GM12865 (cell line): ENCODE measurements around the gene IER2.
A peak's percentile ranks its signal among the peaks of the same experiment; 100 is the strongest.

Experiments used
- DNase-seq: peaks from one replicate; pipeline ENCODE4 v3.0.0; 2010; ENCODE audit warnings: low read depth
- H3K4me3 ChIP-seq: 2 replicates; pipeline ENCODE4 v1.5.1; 2011; ENCODE audit warnings: mild to moderate bottlenecking, low read depth, low read length, control low read depth
- CTCF ChIP-seq: IDR thresholded peaks from 2 replicates; pipeline ENCODE4 v1.5.1; 2011; ENCODE audit warnings: low read length, control low read depth, low read depth, inconsistent platforms; ENCODE audit not compliant: insufficient read depth; ENCODE audit errors: missing control alignments

IER2 gene

GRCh38 chr19:13146763-13147563 lies 3.2 kb upstream of the IER2 start:
- H3K4me3 ChIP-seq = no peak overlapping the region
- no peak for TF ChIP-seq CTCF

GRCh38 chr19:13149173-13149627 lies 1.0 kb upstream of the IER2 start:
- peak; percentile 17 for DNase-seq
- H3K4me3 ChIP-seq = peak overlapping the region; percentile 95

More at GRCh38 chr19:13146763-13147563, 3.2 kb upstream of the IER2 start:
- no peak for DNase-seq

- peak; percentile 55 for DNase-seq
- TF ChIP-seq CTCF = no peak
- peak overlapping the region; percentile 95 for H3K4me3 ChIP-seq
Observed at GRCh38 chr19:13149628-13150186, 504 bp upstream of the IER2 start.

GRCh38 chr19:13150931-13151604 lies 857 bp downstream of the IER2 start:
- DNase-seq = no peak
- TF ChIP-seq CTCF = no peak
- H3K4me3 ChIP-seq = peak overlapping the region; percentile 95

GRCh38 chr19:13151605-13152355 lies 1.6 kb downstream of the IER2 start:
- H3K4me3 ChIP-seq = peak overlapping the region; percentile 95
- TF ChIP-seq CTCF = no peak
- peak; percentile 98 for DNase-seq

GRCh38 chr19:13152356-13152973 lies 2.3 kb downstream of the IER2 start:
- DNase-seq = no peak
- H3K4me3 ChIP-seq = peak overlapping the region; percentile 91
- TF ChIP-seq CTCF = no peak
